ENCODE measurements around the gene CTAG1B. TPM values are rescaled to one million over a fixed set of nuclear protein-coding genes. Genes with fewer than 3 reads are reported as not detected.

CTAG1B gene
- total RNA-seq, 1 experiment from 2014 or later, result not detected

- Histone ChIP-seq H3K4me3 (ENCODE audit: low read depth in 2 of 2, low read length in 2 of 2) (no peak overlapping the region), H3K9me3 (ENCODE audit: control insufficient read depth, insufficient read depth, low read depth, low read length) (no peaks in the 10 kb centered on the region), H3K27ac (ENCODE audit: low read length) (peak overlapping the region; percentile 72), H3K27me3 (ENCODE audit: control insufficient read depth, insufficient read depth, low read length) (no peaks in the 10 kb centered on the region), H3K4me1 (ENCODE audit: control insufficient read depth, insufficient read depth, low read length) (peaks cover 15% of the 10 kb centered on the region), H3K36me3 (ENCODE audit: control insufficient read depth, insufficient read depth, low read length) (no peaks in the 10 kb centered on the region)
- TF ChIP-seq REST (IDR thresholded peaks at IDR 0.05; ENCODE audit: insufficient read depth in 1 of 2, low read depth in 2 of 2, low read length in 1 of 2), result no peak
- no peak for TF ChIP-seq CTCF (IDR thresholded peaks at IDR 0.05)
- no peak for TF ChIP-seq TCF7L2 (IDR thresholded peaks at IDR 0.05; ENCODE audit: low read depth, low read length)
- no peak for TF ChIP-seq SIN3A (IDR thresholded peaks at IDR 0.05; ENCODE audit: borderline replicate concordance, insufficient read depth, low read depth, low read length)
- no peak for TF ChIP-seq POLR2AphosphoS5 (IDR thresholded peaks at IDR 0.05; ENCODE audit: low read depth, low read length)
- intact Hi-C loops (cut with micrococcal nuclease; ENCODE audit: unreplicated experiment), result no loop called here
- no peak for DNase-seq (ENCODE audit: low read depth, low spot score)
- ATAC-seq, result no peak
- BruUV-seq (replicated peaks), result no TSS peak
- CTCF ChIA-PET, result no interaction called here
- POLR2A ChIA-PET, result no interaction called here
- in situ Hi-C loops (cut with HindIII; ENCODE audit: low pct_unique_long_range_greater_than_20kb, low sequenced_read_pairs), result no loop called here
Observed at GRCh38 chrX:154602766-154603437, 16.2 kb downstream of the CTAG1B start.

GRCh38 chrX:154602226-154602625, 16.9 kb downstream of the CTAG1B start:
- 0 out of 2 replicates have a peak overlapping the region, but pooled peaks have one; percentile 18 for H3K27ac ChIP-seq (ENCODE audit: low read length)
- BruUV-seq (replicated peaks), result no TSS peak
- TF ChIP-seq SIN3A (IDR thresholded peaks at IDR 0.05; ENCODE audit: borderline replicate concordance, insufficient read depth, low read depth, low read length), result no peak
- no peak for TF ChIP-seq REST (IDR thresholded peaks at IDR 0.05; ENCODE audit: insufficient read depth in 1 of 2, low read depth in 2 of 2, low read length in 1 of 2)
- TF ChIP-seq TCF7L2 (IDR thresholded peaks at IDR 0.05; ENCODE audit: low read depth, low read length), result no peak
- TF ChIP-seq CTCF (IDR thresholded peaks at IDR 0.05), result no peak
- no peak for TF ChIP-seq POLR2AphosphoS5 (IDR thresholded peaks at IDR 0.05; ENCODE audit: low read depth, low read length)
- H3K4me1 ChIP-seq (ENCODE audit: control insufficient read depth, insufficient read depth, low read length), result peaks cover 15% of the 10 kb centered on the region
- ChIA-PET POLR2A (no interaction called here), CTCF (no interaction called here)
- intact Hi-C loops (cut with micrococcal nuclease; ENCODE audit: unreplicated experiment), result no loop called here
- ATAC-seq (no peak), DNase-seq (ENCODE audit: low read depth, low spot score) (no peak)
- no peaks in the 10 kb centered on the region for H3K36me3 ChIP-seq (ENCODE audit: control insufficient read depth, insufficient read depth, low read length)
- no peaks in the 10 kb centered on the region for H3K27me3 ChIP-seq (ENCODE audit: control insufficient read depth, insufficient read depth, low read length)
- no peaks in the 10 kb centered on the region for H3K9me3 ChIP-seq (ENCODE audit: control insufficient read depth, insufficient read depth, low read depth, low read length)
- H3K4me3 ChIP-seq (ENCODE audit: low read depth in 2 of 2, low read length in 2 of 2), result no peak overlapping the region
- in situ Hi-C loops (cut with HindIII; ENCODE audit: low pct_unique_long_range_greater_than_20kb, low sequenced_read_pairs), result no loop called here
